ENCODE measurements around the gene SPACA4.

DNA sequence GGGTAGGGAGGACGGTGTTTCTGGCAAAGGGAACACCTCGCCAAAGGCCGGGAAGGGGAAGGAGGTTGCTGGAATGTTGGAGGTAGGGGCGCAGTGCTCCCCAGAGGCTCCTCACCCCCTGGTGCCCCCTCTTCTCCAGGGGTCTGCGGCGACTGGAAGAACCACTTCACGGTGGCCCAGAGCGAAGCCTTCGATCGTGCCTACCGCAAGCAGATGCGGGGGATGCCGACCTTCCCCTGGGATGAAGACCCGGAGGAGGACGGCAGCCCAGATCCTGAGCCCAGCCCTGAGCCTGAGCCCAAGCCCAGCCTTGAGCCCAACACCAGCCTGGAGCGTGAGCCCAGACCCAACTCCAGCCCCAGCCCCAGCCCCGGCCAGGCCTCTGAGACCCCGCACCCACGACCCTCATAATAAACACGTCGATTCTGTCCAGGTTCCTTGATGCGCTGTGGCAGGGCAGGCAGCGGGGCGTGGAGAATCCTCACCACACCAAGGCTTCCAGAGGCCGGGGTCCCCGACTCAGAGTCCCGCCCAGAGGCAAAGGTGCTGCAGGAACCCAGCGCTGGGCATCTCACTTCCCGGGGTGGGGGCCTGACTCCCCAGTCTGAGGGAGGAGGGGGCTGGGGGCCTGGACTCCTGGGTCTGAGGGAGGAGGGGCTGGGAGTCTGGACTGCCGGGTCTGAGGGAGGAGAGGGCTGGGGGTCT is 7.4 kb upstream of the SPACA4 start:
- TF ChIP-seq CTCF (IDR thresholded peaks at IDR 0.05) (no peak), POLR2A (IDR thresholded peaks at IDR 0.05; ENCODE audit: low read depth) (no peak), POLR2AphosphoS5 (IDR thresholded peaks at IDR 0.05) (no peak)

Data from esophagus muscularis mucosa (tissue), 3 donors.